HepG2 (cell line): ENCODE measurements around the gene GPER1. TPM values are rescaled to one million over a fixed set of nuclear protein-coding genes. Genes with fewer than 3 reads are reported as not detected.

ENCODE experiments used
- ARHGAP35 ChIP-seq: sonication (generic); formaldehyde crosslinking; IDR thresholded peaks from 2 replicates; pipeline ENCODE4 v1.9.0; 2022; ENCODE audit warnings: mild to moderate bottlenecking, inconsistent platforms, moderate library complexity, missing genetic modification reagents, borderline replicate concordance
- BRCA1 ChIP-seq: sonication (generic); formaldehyde crosslinking; IDR thresholded peaks from 2 replicates; pipeline ENCODE4 v1.4.0; 2020; ENCODE audit warnings: missing genetic modification reagents
- HMG20A ChIP-seq: IDR thresholded peaks from 2 replicates; pipeline ENCODE4 v1.6.1; 2016; ENCODE audit warnings: borderline replicate concordance
- HOXA9 ChIP-seq: sonication (generic); formaldehyde crosslinking; IDR thresholded peaks from 2 replicates; pipeline ENCODE4 v1.8.1; 2022; ENCODE audit warnings: missing genetic modification reagents, mild to moderate bottlenecking, moderate library complexity, borderline replicate concordance
- KDM5B ChIP-seq: sonication (generic); formaldehyde crosslinking; IDR thresholded peaks from 2 replicates; pipeline ENCODE4 v1.4.0; 2020; ENCODE audit warnings: missing genetic modification reagents, mild to moderate bottlenecking, borderline replicate concordance
- REL ChIP-seq: sonication (generic); formaldehyde crosslinking; conservative IDR thresholded peaks from 2 replicates; pipeline ENCODE4 v1.8.0; 2022; ENCODE audit warnings: mild to moderate bottlenecking, missing genetic modification reagents, moderate library complexity
- SIX1 ChIP-seq: sonication (generic); formaldehyde crosslinking; IDR thresholded peaks from 2 replicates; pipeline ENCODE4 v1.4.0; 2020; ENCODE audit warnings: missing genetic modification reagents, borderline replicate concordance
- SP5 ChIP-seq: IDR thresholded peaks from 2 replicates; pipeline ENCODE4 v1.6.1; 2016; ENCODE audit warnings: low read depth, borderline replicate concordance
- ZBTB44 ChIP-seq: sonication (generic); formaldehyde crosslinking; IDR thresholded peaks from 2 replicates; pipeline ENCODE4 v1.4.0; 2020; ENCODE audit warnings: missing genetic modification reagents
- ZC3H13 ChIP-seq: sonication (generic); formaldehyde crosslinking; IDR thresholded peaks from 2 replicates; pipeline ENCODE4 v1.8.1; 2023; ENCODE audit warnings: mild to moderate bottlenecking, missing genetic modification reagents, moderate library complexity
- ZFP1 ChIP-seq: IDR thresholded peaks from 2 replicates; pipeline ENCODE4 v1.6.1; 2016
- ZMYM2 ChIP-seq: sonication (generic); formaldehyde crosslinking; IDR thresholded peaks from 2 replicates; pipeline ENCODE4 v1.8.0; 2022; ENCODE audit warnings: mild to moderate bottlenecking, missing genetic modification reagents
- ZNF136 ChIP-seq: sonication (generic); formaldehyde crosslinking; IDR thresholded peaks from 2 replicates; pipeline ENCODE4 v1.8.1; 2022; ENCODE audit warnings: low read depth, mild to moderate bottlenecking, moderate library complexity, missing genetic modification reagents
- ZNF235 ChIP-seq: sonication (generic); formaldehyde crosslinking; IDR thresholded peaks from 2 replicates; pipeline ENCODE4 v1.8.1; 2023; ENCODE audit warnings: mild to moderate bottlenecking, missing genetic modification reagents, borderline replicate concordance
- ZNF761 ChIP-seq: sonication (generic); formaldehyde crosslinking; conservative IDR thresholded peaks from 2 replicates; pipeline ENCODE4 v1.4.0; 2020; ENCODE audit warnings: mild to moderate bottlenecking, missing genetic modification reagents
- ZNF775 ChIP-seq: sonication (generic); formaldehyde crosslinking; IDR thresholded peaks from 2 replicates; pipeline ENCODE4 v1.4.0; 2020; ENCODE audit warnings: missing genetic modification reagents, mild to moderate bottlenecking, moderate library complexity, borderline replicate concordance
- polyA plus RNA-seq, 8 experiments: library from polyadenylated mRNA; depleted of rRNA in 3 of 8; stranded (reverse) in 7 of 8; unstranded in 1 of 8; fragments of >200 nt; fragmentation: Illumina TruSeq in 4 of 8; extraction: Trizol in 4 of 8; gene quantifications; 2 replicates each; pipeline versions ENCODE4 v1.2.1 to v1.2.3, GENCODE V29; 2011 to 2016; ENCODE audit warnings: low read depth in 4 of 8, missing spikeins in 1 of 8, mixed read lengths in 1 of 8; ENCODE audit not compliant: insufficient read depth in 1 of 8
- total RNA-seq, 5 experiments: library from RNA; depleted of rRNA; stranded (reverse); fragments of >200 nt; fragmentation: Illumina TruSeq; extraction: Trizol; gene quantifications; 2 replicates each; pipeline ENCODE4 v1.2.3, GENCODE V29; 2016; ENCODE audit warnings: low read depth in 1 of 5
- TF ChIP-seq, protein P1 (sequence below): sonication (generic); formaldehyde crosslinking; IDR thresholded peaks from 2 replicates; pipeline ENCODE4 v1.4.0; 2020; ENCODE audit warnings: missing genetic modification reagents, borderline replicate concordance
- TF ChIP-seq, protein P2 (sequence below): sonication (generic); formaldehyde crosslinking; IDR thresholded peaks from 2 replicates; pipeline ENCODE4 v1.5.0; 2020; ENCODE audit warnings: missing genetic modification reagents
- TF ChIP-seq, protein P3 (sequence below): sonication (generic); formaldehyde crosslinking; IDR thresholded peaks from 2 replicates; pipeline ENCODE4 v1.4.0; 2020; ENCODE audit warnings: missing genetic modification reagents
- TF ChIP-seq, protein P4 (sequence below): sonication (generic); formaldehyde crosslinking; IDR thresholded peaks from 2 replicates; pipeline ENCODE4 v1.8.0; 2022; ENCODE audit warnings: mild to moderate bottlenecking, missing genetic modification reagents; ENCODE audit not compliant: insufficient replicate concordance

The GPER1 gene
- total and polyA plus RNA-seq, 2 of the 13 experiments (the other 11 are each of a cell fraction or from before 2014, with no cell fraction given), result 12.7 to 19.7 TPM

GRCh38 chr7:1044189-1045068 is 43.5 kb upstream of the GPER1 start, which contains the start of gene GPR146 (continued):
- TF ChIP-seq, protein P1, sequence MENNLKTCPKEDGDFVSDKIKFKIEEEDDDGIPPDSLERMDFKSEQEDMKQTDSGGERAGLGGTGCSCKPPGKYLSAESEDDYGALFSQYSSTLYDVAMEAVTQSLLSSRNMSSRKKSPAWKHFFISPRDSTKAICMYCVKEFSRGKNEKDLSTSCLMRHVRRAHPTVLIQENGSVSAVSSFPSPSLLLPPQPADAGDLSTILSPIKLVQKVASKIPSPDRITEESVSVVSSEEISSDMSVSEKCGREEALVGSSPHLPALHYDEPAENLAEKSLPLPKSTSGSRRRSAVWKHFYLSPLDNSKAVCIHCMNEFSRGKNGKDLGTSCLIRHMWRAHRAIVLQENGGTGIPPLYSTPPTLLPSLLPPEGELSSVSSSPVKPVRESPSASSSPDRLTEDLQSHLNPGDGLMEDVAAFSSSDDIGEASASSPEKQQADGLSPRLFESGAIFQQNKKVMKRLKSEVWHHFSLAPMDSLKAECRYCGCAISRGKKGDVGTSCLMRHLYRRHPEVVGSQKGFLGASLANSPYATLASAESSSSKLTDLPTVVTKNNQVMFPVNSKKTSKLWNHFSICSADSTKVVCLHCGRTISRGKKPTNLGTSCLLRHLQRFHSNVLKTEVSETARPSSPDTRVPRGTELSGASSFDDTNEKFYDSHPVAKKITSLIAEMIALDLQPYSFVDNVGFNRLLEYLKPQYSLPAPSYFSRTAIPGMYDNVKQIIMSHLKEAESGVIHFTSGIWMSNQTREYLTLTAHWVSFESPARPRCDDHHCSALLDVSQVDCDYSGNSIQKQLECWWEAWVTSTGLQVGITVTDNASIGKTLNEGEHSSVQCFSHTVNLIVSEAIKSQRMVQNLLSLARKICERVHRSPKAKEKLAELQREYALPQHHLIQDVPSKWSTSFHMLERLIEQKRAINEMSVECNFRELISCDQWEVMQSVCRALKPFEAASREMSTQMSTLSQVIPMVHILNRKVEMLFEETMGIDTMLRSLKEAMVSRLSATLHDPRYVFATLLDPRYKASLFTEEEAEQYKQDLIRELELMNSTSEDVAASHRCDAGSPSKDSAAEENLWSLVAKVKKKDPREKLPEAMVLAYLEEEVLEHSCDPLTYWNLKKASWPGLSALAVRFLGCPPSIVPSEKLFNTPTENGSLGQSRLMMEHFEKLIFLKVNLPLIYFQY (CRISPR knock-in tag), result no peak
- TF ChIP-seq, protein P2, sequence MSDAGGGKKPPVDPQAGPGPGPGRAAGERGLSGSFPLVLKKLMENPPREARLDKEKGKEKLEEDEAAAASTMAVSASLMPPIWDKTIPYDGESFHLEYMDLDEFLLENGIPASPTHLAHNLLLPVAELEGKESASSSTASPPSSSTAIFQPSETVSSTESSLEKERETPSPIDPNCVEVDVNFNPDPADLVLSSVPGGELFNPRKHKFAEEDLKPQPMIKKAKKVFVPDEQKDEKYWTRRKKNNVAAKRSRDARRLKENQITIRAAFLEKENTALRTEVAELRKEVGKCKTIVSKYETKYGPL, result no peak; the same call in 1 of the 2 replicates
- TF ChIP-seq ZNF136 (no peak), ZC3H13 (CRISPR knock-in tag) (no peak), ZNF761 (CRISPR knock-in tag) (no peak), SIX1 (CRISPR knock-in tag) (peak; percentile 92), HMG20A (no peak), REL (CRISPR knock-in tag) (no peak), KDM5B (0 out of 2 replicates have a peak, but pooled peaks have one; percentile 46), ZFP1 (no peak), ZMYM2 (no peak), ZBTB44 (no peak), HOXA9 (CRISPR knock-in tag) (no peak), ZNF235 (CRISPR knock-in tag) (no peak), SP5 (no peak), BRCA1 (no peak), ZNF775 (no peak), ARHGAP35 (CRISPR knock-in tag) (no peak)
- TF ChIP-seq, protein P3, sequence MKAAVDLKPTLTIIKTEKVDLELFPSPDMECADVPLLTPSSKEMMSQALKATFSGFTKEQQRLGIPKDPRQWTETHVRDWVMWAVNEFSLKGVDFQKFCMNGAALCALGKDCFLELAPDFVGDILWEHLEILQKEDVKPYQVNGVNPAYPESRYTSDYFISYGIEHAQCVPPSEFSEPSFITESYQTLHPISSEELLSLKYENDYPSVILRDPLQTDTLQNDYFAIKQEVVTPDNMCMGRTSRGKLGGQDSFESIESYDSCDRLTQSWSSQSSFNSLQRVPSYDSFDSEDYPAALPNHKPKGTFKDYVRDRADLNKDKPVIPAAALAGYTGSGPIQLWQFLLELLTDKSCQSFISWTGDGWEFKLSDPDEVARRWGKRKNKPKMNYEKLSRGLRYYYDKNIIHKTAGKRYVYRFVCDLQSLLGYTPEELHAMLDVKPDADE (CRISPR knock-in tag), result no peak
- TF ChIP-seq, protein P4, sequence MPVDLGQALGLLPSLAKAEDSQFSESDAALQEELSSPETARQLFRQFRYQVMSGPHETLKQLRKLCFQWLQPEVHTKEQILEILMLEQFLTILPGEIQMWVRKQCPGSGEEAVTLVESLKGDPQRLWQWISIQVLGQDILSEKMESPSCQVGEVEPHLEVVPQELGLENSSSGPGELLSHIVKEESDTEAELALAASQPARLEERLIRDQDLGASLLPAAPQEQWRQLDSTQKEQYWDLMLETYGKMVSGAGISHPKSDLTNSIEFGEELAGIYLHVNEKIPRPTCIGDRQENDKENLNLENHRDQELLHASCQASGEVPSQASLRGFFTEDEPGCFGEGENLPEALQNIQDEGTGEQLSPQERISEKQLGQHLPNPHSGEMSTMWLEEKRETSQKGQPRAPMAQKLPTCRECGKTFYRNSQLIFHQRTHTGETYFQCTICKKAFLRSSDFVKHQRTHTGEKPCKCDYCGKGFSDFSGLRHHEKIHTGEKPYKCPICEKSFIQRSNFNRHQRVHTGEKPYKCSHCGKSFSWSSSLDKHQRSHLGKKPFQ (CRISPR knock-in tag), result no peak
